Large intestine (tissue), 3 donors: Measurements from ENCODE around the gene HOXA2. TPM values are rescaled to one million over a fixed set of nuclear protein-coding genes. Genes with fewer than 3 reads are reported as not detected.
A peak's percentile ranks its signal among the peaks of the same experiment; 100 is the strongest.

Experiments
- DNase-seq, 2 donors: peaks; one replicate each; pipeline versions ENCODE4 v3.0.0 to v3.0.0-alpha.2; 2013
- H3K27ac ChIP-seq: one replicate; pipeline ENCODE4 v1.5.1; 2013; ENCODE audit warnings: low read length
- H3K27me3 ChIP-seq: 2 replicates; pipeline ENCODE4 v1.6.1; 2013; ENCODE audit warnings: low read length; ENCODE audit not compliant: control insufficient read depth, insufficient read depth
- H3K36me3 ChIP-seq: 2 replicates; pipeline ENCODE4 v1.6.1; 2013; ENCODE audit warnings: low read length; ENCODE audit not compliant: control insufficient read depth, insufficient read depth
- H3K4me1 ChIP-seq: one replicate; pipeline ENCODE4 v1.6.1; 2013; ENCODE audit warnings: low read length; ENCODE audit not compliant: control insufficient read depth, insufficient read depth
- H3K4me3 ChIP-seq: one replicate; pipeline ENCODE4 v1.5.1; 2013; ENCODE audit warnings: low read length
- H3K9me3 ChIP-seq: one replicate; pipeline ENCODE4 v1.6.1; 2013; ENCODE audit warnings: mild to moderate bottlenecking, low read depth, low read length, moderate library complexity; ENCODE audit not compliant: control insufficient read depth
- WGBS: methylation state at CpG from one replicate; pipeline ENCODE4 v1.1.5; 2013; ENCODE audit warnings: low lambda C conversion rate; ENCODE audit not compliant: insufficient coverage; 5-methylcytosine and 5-hydroxymethylcytosine counted together
- polyA plus RNA-seq: library from polyadenylated mRNA; unstranded; fragments of 120-200 nt; gene quantifications from one replicate; pipeline ENCODE4 v1.2.1, GENCODE V29; 2013

Gene HOXA2
- polyA plus RNA-seq, 1 donor: 5.5 TPM

DNA sequence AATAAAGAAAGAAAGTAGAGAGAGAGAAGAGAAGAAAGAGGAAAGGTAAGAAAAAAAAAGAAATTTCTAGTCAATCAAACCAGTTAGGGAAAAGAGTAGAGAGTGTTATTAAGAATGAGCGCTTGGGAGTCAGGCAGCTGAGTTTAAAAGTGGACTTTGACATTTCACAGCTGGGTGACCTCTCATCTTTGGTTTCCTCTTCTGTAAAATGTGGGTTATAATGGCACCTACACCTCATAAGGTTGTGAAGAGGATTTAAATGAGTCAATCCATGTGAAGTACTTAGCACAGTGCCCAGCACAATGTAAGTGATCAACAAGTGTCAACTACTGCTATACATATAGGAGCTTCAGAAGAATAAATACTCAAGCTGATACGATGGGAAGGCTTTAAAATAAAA lies 18.8 kb downstream of the HOXA2 start:
- Histone ChIP-seq H3K9me3 (peaks cover 9% of the 10 kb centered on the region), H3K36me3 (no peaks in the 10 kb centered on the region), H3K27ac (no peak overlapping the region), H3K4me3 (no peak overlapping the region), H3K4me1 (peaks cover 10% of the 10 kb centered on the region), H3K27me3 (peaks cover 14% of the 10 kb centered on the region)
- 82% methylated on average over 1 of the region's 2 CpGs for WGBS
- DNase-seq: no peak

DNA sequence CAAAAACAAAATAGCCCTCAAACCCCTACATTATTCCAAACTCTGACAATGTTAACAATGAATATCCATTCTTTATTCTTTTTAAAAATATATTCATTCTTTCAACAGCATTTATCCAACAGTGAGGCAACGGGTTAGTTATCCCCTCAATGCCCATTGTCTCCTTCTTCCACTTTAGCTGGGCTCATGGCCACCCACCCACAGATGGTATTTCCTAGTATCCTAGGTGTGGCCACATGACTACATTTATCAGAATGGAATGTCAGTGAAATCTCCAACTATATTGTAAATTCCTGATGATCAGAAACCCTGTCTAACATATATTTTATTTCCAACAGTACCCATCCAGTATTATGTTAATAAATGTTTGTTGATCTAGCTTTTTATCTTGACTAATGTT lies 20.3 kb downstream of the HOXA2 start:
- WGBS: no CpG with 5 or more reads among the region's 1 CpG
- Histone ChIP-seq H3K27me3 (no peaks in the 10 kb centered on the region), H3K36me3 (no peaks in the 10 kb centered on the region), H3K4me3 (no peak overlapping the region), H3K9me3 (no peaks in the 10 kb centered on the region), H3K27ac (no peak overlapping the region), H3K4me1 (peaks cover 10% of the 10 kb centered on the region)
- DNase-seq: no peak

DNA sequence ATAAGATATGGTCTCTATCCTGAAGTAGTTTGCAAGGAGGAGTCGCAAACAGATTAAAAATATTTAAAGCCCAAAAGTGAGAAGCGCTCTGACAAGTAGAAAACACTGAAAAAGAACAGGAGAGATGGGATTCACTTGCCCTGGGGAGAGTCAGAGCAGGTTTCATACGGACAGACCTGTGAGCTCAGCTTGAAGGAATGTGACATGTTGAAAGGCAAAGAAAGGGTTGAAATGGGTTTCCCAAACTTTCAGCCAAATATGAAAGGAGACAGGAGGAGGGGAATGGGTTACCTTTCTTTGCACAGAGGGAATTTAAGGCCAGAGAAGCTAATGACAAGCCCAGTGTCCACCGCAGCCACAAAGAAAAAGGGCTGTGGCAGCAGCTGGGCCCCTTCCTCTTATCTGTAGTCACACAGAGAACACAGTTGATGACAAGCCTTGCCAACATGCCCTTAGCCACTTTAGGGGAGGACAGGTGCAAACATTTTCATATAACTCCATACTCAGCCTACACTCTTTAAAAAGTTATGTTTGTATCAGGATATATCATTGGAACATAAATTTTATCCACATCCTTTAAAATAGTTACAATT lies 21.5 kb downstream of the HOXA2 start:
- DNase-seq: peak in 1 of 2 donors; percentile 42
- Histone ChIP-seq H3K4me1 (peaks cover 10% of the 10 kb centered on the region), H3K27me3 (no peaks in the 10 kb centered on the region), H3K9me3 (no peaks in the 10 kb centered on the region), H3K4me3 (no peak overlapping the region), H3K36me3 (no peaks in the 10 kb centered on the region), H3K27ac (no peak overlapping the region)
- no CpG with 5 or more reads among the region's 4 CpGs for WGBS

- peak in 1 of 2 donors; percentile 43 for DNase-seq
- Histone ChIP-seq H3K4me3 (no peak overlapping the region), H3K27ac (no peak overlapping the region), H3K4me1 (peaks cover 10% of the 10 kb centered on the region), H3K36me3 (no peaks in the 10 kb centered on the region), H3K27me3 (no peaks in the 10 kb centered on the region), H3K9me3 (no peaks in the 10 kb centered on the region)
- no CpG with 5 or more reads among the region's 1 CpG for WGBS
These were observed 23.1 kb downstream of the HOXA2 start for GRCh38 chr7:27079234-27079975.

GRCh38 chr7:27078616-27079233 lies 23.8 kb downstream of the HOXA2 start:
- H3K4me1 ChIP-seq: peaks cover 10% of the 10 kb centered on the region
- H3K36me3 ChIP-seq: no peaks in the 10 kb centered on the region
- H3K4me3 ChIP-seq: no peak overlapping the region
- no peaks in the 10 kb centered on the region for H3K9me3 ChIP-seq
- WGBS: 29% methylated on average over 1 of the region's 5 CpGs
- H3K27ac ChIP-seq: no peak overlapping the region
- no peaks in the 10 kb centered on the region for H3K27me3 ChIP-seq
- DNase-seq: no peak

- Histone ChIP-seq H3K36me3 (no peaks in the 10 kb centered on the region), H3K4me3 (no peak overlapping the region), H3K27me3 (no peaks in the 10 kb centered on the region), H3K4me1 (no peaks in the 10 kb centered on the region), H3K9me3 (no peaks in the 10 kb centered on the region), H3K27ac (no peak overlapping the region)
- DNase-seq: no peak
These were observed 29.4 kb downstream of the HOXA2 start for GRCh38 chr7:27073076-27073475.

GRCh38 chr7:27071622-27072390 lies 30.7 kb downstream of the HOXA2 start:
- H3K27me3 ChIP-seq: no peaks in the 10 kb centered on the region
- no peak overlapping the region for H3K4me3 ChIP-seq
- H3K36me3 ChIP-seq: no peaks in the 10 kb centered on the region
- no peaks in the 10 kb centered on the region for H3K9me3 ChIP-seq
- no peak overlapping the region for H3K27ac ChIP-seq
- DNase-seq: peak; percentile 41 to 48
- H3K4me1 ChIP-seq: no peaks in the 10 kb centered on the region
- no CpG with 5 or more reads among the region's 6 CpGs for WGBS

DNA sequence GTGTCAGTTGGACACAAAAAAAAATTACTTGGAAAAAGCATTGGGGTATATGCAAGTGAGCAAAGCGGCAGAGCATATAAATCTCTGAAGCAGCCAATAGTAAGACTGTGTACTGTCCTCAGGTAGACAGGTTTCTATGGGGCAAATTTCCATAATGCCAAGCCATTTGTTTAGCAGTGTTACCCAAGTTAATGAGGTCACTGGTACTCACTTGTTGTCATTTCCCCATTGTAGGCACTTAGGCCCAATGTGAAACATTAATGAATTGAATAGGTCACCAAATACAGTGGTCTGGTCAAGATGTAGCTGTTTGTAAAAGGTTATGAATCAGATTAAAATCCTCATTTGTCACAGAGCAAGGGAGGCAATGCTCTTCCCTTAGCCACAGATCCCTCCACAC lies 34.2 kb downstream of the HOXA2 start:
- Histone ChIP-seq H3K36me3 (no peaks in the 10 kb centered on the region), H3K4me1 (no peaks in the 10 kb centered on the region), H3K27ac (no peak overlapping the region), H3K9me3 (no peaks in the 10 kb centered on the region), H3K27me3 (no peaks in the 10 kb centered on the region), H3K4me3 (no peak overlapping the region)
- DNase-seq: no peak
- WGBS: 100% methylated on average over 1 of the region's 1 CpG

DNA sequence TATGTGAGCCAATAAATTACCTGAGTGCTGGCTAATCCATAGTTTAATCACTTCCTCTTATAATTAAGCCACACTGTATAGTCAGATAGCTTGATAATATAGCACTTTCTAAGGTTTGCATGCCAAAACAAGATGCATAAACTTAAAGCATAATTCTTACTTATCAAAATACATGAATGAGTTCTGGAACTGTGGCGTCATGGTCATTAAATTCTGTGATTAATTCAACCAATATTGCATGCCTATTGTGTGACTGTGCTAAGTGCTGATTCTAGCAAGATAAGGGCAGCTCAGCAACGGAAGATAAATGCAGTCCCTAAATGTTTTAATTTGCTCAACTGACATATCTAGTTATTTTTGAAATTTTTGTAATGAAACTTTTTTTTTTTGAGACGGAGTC lies 36.3 kb downstream of the HOXA2 start:
- Histone ChIP-seq H3K9me3 (no peaks in the 10 kb centered on the region), H3K27ac (no peak overlapping the region), H3K36me3 (no peaks in the 10 kb centered on the region), H3K4me1 (no peaks in the 10 kb centered on the region), H3K27me3 (no peaks in the 10 kb centered on the region), H3K4me3 (no peak overlapping the region)
- 83% methylated on average over 1 of the region's 3 CpGs for WGBS
- DNase-seq: no peak

DNA sequence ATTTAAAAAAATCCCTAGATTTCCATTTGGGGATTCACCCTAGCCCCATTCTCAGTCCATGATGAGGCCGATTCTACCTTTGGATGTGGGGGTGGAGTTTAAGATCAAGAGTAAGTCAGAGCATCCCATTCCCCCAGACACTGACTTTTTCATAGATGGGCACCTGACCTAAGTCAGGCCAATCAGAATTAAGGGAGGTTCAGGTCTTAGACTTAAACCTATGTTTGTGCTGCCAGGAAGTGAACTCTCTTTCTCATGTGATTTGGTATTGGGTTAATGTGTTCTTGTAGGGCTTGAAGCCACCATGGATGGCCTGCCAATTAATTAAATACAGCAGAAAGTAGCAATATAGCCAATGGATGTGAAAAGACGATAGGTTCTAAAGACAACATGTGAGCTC lies 36.8 kb downstream of the HOXA2 start:
- Histone ChIP-seq H3K4me3 (no peak overlapping the region), H3K27ac (no peak overlapping the region), H3K9me3 (no peaks in the 10 kb centered on the region), H3K27me3 (no peaks in the 10 kb centered on the region), H3K4me1 (no peaks in the 10 kb centered on the region), H3K36me3 (no peaks in the 10 kb centered on the region)
- WGBS: no CpG with 5 or more reads among the region's 2 CpGs
- DNase-seq: no peak
